ENCODE measurements around the gene ZBTB7C. TPM values are rescaled to one million over a fixed set of nuclear protein-coding genes. Genes with fewer than 3 reads are reported as not detected.

Gene ZBTB7C
- total and polyA plus RNA-seq, 9 of the 15 experiments (the other 6 are each of a cell fraction or from before 2014, with no cell fraction given), result not detected

DNA sequence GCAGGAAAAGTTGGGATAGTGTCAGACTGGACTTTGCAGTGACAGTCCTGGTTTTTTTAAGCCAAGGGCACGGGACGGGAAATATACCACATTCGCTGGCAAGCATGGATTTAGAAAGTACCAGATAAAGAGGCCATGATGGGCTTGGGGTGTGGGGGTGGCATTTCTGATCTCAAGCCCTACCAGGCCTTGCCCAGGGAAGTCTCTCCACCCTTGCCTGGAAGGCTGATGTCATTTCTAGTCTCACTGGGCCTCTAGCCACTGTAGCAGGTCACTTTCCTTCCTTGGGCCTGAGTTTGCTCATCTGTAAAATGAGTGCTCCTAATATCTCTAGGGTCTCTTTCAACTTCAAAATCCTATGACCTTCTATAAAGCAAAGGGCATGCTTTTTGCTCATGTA lies 1.8 kb downstream of the ZBTB7C start (continued):
- TF ChIP-seq, protein P1, sequence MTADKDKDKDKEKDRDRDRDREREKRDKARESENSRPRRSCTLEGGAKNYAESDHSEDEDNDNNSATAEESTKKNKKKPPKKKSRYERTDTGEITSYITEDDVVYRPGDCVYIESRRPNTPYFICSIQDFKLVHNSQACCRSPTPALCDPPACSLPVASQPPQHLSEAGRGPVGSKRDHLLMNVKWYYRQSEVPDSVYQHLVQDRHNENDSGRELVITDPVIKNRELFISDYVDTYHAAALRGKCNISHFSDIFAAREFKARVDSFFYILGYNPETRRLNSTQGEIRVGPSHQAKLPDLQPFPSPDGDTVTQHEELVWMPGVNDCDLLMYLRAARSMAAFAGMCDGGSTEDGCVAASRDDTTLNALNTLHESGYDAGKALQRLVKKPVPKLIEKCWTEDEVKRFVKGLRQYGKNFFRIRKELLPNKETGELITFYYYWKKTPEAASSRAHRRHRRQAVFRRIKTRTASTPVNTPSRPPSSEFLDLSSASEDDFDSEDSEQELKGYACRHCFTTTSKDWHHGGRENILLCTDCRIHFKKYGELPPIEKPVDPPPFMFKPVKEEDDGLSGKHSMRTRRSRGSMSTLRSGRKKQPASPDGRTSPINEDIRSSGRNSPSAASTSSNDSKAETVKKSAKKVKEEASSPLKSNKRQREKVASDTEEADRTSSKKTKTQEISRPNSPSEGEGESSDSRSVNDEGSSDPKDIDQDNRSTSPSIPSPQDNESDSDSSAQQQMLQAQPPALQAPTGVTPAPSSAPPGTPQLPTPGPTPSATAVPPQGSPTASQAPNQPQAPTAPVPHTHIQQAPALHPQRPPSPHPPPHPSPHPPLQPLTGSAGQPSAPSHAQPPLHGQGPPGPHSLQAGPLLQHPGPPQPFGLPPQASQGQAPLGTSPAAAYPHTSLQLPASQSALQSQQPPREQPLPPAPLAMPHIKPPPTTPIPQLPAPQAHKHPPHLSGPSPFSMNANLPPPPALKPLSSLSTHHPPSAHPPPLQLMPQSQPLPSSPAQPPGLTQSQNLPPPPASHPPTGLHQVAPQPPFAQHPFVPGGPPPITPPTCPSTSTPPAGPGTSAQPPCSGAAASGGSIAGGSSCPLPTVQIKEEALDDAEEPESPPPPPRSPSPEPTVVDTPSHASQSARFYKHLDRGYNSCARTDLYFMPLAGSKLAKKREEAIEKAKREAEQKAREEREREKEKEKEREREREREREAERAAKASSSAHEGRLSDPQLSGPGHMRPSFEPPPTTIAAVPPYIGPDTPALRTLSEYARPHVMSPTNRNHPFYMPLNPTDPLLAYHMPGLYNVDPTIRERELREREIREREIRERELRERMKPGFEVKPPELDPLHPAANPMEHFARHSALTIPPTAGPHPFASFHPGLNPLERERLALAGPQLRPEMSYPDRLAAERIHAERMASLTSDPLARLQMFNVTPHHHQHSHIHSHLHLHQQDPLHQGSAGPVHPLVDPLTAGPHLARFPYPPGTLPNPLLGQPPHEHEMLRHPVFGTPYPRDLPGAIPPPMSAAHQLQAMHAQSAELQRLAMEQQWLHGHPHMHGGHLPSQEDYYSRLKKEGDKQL (CRISPR knock-in tag; IDR thresholded peaks at IDR 0.05; ENCODE audit: borderline replicate concordance), result no peak
- TF ChIP-seq SAFB (IDR thresholded peaks at IDR 0.05; ENCODE audit: borderline replicate concordance, low read depth, low read length), result no peak
- no peak for TF ChIP-seq RFX5 (IDR thresholded peaks at IDR 0.05; ENCODE audit: low read depth, low read length)
- no peak for TF ChIP-seq PRPF4 (IDR thresholded peaks at IDR 0.05; ENCODE audit: insufficient read depth, low read depth, low read length, poor library complexity, severe bottlenecking)
- TF ChIP-seq HMG20A (CRISPR knock-in tag; conservative IDR thresholded peaks at IDR 0.05), result no peak
- TF ChIP-seq, protein P2, sequence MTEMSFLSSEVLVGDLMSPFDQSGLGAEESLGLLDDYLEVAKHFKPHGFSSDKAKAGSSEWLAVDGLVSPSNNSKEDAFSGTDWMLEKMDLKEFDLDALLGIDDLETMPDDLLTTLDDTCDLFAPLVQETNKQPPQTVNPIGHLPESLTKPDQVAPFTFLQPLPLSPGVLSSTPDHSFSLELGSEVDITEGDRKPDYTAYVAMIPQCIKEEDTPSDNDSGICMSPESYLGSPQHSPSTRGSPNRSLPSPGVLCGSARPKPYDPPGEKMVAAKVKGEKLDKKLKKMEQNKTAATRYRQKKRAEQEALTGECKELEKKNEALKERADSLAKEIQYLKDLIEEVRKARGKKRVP (CRISPR knock-in tag; IDR thresholded peaks at IDR 0.05), result no peak
- TF ChIP-seq MBD2 (IDR thresholded peaks at IDR 0.05; ENCODE audit: borderline replicate concordance, low read depth), result no peak
- TF ChIP-seq ZKSCAN3 (CRISPR knock-in tag; IDR thresholded peaks at IDR 0.05), result no peak
- no peak for TF ChIP-seq SRSF1 (IDR thresholded peaks at IDR 0.05; ENCODE audit: low read depth, low read length)
- no peak for TF ChIP-seq ZNF253 (CRISPR knock-in tag; conservative IDR thresholded peaks at IDR 0.05)
- TF ChIP-seq ZNF316 (IDR thresholded peaks at IDR 0.05), result no peak
- TF ChIP-seq SMAD3 (CRISPR knock-in tag; conservative IDR thresholded peaks at IDR 0.05), result no peak
- no peak for TF ChIP-seq EHMT2 (IDR thresholded peaks at IDR 0.05)
- TF ChIP-seq, protein P3, sequence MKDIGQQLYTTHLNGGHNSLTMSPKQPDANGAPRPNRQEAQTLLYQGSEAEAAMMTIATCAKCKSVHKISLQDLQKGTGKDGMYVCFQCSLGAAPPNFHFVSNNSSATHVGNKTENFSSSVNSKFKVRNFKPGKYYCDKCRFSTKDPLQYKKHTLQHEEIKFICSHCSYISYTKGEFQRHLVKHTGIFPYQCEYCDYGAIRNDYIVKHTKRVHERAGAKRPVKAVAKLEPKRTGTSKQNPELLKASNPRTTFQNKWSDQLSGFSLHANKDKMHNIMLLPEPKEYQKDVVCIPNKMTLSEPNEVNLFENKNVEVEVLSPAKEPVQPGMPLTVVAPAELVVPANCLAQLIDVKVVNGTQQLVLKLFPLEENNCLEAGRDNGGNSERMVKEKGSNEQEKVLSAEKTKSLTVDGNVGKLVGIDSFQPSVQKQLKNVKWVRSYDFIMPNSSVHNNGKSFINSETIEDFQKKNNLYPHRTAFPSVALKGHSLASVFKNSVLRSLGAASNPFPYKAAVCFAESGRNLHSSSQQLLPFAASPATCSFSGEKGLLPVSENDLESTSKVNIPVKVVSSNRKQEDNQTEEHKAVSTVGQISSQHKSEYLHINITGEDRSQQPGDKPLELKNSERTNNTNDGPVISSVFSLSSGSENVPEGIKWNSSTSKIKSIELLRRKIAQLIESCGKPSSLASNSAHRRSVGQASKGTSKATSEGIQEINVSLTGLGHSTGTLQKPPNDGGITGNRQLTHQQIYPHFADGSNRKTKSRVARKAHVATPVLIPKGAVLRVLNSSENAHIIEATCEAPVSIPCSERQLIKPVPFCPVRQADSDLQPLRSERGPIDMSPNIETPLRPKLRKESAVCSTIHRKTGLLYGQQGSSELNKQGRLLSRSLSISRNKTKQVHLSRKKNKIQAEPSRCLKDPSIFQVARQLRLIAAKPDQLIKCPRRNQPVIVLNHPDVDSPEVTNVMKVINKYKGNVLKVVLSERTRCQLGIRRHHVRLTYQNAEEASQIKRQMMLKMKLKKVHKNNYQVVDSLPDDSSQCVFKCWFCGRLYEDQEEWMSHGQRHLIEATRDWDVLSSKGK (CRISPR knock-in tag; IDR thresholded peaks at IDR 0.05), result no peak

Data from K562 (cell line).